ENCODE measurements around the gene ZNF19. TPM values are rescaled to one million over a fixed set of nuclear protein-coding genes. Genes with fewer than 3 reads are reported as not detected.
A peak's percentile ranks its signal among the peaks of the same experiment; 100 is the strongest.

The ZNF19 gene
- total and polyA plus RNA-seq, 9 of the 15 experiments (the other 6 are each of a cell fraction or from before 2014, with no cell fraction given) = 1.2 to 2.8 (median 1.8) TPM

DNA sequence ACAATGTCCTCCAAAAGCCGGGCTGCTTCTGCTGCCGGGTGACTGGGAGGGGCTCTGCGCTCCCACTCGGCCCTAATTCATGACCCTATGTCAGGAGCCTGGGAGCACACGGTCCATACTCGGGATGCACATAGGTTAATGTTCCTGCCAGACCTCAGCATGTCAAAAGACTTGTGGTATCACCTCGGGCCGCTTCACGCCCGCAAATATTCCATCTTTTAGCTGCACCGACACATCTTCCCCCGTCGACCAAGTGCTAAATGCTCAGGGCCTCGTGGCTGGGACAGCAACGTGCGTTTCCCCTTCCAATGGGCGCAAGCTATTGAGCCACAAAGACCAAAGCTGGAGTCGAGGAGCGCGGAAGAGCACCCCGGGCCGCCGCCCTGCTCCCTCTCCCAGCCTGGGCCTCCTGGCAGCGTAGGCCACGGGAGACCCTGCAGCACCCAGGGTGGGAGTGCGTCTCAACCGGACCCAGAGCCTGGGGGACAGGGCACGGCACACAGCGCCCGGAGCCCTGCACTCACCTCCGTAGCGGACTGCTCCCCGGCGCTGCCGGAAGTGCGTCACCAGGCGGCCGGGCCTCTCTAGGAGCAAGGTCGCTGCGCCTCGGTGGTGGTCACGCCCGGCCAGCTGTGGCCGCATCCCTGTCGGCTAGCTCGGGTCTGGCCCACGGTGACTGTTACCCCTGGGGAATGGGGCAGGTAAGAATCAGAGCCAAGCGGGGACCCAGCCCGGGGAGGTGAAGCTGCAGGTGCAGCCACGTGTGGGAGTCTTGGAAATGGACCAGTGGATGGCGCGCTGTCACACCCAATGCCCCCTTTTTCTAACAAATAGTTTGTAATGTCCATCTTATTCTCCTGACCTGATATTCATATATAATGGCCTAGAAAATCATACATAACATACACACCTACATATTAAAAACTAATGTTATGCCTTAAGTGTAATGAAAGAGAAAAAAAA lies 27.2 kb downstream of the ZNF19 start, which contains the start of gene ZNF23 (continued):
- TF ChIP-seq, protein P1, sequence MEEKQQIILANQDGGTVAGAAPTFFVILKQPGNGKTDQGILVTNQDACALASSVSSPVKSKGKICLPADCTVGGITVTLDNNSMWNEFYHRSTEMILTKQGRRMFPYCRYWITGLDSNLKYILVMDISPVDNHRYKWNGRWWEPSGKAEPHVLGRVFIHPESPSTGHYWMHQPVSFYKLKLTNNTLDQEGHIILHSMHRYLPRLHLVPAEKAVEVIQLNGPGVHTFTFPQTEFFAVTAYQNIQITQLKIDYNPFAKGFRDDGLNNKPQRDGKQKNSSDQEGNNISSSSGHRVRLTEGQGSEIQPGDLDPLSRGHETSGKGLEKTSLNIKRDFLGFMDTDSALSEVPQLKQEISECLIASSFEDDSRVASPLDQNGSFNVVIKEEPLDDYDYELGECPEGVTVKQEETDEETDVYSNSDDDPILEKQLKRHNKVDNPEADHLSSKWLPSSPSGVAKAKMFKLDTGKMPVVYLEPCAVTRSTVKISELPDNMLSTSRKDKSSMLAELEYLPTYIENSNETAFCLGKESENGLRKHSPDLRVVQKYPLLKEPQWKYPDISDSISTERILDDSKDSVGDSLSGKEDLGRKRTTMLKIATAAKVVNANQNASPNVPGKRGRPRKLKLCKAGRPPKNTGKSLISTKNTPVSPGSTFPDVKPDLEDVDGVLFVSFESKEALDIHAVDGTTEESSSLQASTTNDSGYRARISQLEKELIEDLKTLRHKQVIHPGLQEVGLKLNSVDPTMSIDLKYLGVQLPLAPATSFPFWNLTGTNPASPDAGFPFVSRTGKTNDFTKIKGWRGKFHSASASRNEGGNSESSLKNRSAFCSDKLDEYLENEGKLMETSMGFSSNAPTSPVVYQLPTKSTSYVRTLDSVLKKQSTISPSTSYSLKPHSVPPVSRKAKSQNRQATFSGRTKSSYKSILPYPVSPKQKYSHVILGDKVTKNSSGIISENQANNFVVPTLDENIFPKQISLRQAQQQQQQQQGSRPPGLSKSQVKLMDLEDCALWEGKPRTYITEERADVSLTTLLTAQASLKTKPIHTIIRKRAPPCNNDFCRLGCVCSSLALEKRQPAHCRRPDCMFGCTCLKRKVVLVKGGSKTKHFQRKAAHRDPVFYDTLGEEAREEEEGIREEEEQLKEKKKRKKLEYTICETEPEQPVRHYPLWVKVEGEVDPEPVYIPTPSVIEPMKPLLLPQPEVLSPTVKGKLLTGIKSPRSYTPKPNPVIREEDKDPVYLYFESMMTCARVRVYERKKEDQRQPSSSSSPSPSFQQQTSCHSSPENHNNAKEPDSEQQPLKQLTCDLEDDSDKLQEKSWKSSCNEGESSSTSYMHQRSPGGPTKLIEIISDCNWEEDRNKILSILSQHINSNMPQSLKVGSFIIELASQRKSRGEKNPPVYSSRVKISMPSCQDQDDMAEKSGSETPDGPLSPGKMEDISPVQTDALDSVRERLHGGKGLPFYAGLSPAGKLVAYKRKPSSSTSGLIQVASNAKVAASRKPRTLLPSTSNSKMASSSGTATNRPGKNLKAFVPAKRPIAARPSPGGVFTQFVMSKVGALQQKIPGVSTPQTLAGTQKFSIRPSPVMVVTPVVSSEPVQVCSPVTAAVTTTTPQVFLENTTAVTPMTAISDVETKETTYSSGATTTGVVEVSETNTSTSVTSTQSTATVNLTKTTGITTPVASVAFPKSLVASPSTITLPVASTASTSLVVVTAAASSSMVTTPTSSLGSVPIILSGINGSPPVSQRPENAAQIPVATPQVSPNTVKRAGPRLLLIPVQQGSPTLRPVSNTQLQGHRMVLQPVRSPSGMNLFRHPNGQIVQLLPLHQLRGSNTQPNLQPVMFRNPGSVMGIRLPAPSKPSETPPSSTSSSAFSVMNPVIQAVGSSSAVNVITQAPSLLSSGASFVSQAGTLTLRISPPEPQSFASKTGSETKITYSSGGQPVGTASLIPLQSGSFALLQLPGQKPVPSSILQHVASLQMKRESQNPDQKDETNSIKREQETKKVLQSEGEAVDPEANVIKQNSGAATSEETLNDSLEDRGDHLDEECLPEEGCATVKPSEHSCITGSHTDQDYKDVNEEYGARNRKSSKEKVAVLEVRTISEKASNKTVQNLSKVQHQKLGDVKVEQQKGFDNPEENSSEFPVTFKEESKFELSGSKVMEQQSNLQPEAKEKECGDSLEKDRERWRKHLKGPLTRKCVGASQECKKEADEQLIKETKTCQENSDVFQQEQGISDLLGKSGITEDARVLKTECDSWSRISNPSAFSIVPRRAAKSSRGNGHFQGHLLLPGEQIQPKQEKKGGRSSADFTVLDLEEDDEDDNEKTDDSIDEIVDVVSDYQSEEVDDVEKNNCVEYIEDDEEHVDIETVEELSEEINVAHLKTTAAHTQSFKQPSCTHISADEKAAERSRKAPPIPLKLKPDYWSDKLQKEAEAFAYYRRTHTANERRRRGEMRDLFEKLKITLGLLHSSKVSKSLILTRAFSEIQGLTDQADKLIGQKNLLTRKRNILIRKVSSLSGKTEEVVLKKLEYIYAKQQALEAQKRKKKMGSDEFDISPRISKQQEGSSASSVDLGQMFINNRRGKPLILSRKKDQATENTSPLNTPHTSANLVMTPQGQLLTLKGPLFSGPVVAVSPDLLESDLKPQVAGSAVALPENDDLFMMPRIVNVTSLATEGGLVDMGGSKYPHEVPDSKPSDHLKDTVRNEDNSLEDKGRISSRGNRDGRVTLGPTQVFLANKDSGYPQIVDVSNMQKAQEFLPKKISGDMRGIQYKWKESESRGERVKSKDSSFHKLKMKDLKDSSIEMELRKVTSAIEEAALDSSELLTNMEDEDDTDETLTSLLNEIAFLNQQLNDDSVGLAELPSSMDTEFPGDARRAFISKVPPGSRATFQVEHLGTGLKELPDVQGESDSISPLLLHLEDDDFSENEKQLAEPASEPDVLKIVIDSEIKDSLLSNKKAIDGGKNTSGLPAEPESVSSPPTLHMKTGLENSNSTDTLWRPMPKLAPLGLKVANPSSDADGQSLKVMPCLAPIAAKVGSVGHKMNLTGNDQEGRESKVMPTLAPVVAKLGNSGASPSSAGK (IDR thresholded peaks at IDR 0.05) = peak; percentile 82
- TF ChIP-seq, protein P2, sequence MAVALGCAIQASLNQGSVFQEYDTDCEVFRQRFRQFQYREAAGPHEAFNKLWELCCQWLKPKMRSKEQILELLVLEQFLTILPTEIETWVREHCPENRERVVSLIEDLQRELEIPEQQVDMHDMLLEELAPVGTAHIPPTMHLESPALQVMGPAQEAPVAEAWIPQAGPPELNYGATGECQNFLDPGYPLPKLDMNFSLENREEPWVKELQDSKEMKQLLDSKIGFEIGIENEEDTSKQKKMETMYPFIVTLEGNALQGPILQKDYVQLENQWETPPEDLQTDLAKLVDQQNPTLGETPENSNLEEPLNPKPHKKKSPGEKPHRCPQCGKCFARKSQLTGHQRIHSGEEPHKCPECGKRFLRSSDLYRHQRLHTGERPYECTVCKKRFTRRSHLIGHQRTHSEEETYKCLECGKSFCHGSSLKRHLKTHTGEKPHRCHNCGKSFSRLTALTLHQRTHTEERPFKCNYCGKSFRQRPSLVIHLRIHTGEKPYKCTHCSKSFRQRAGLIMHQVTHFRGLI (CRISPR knock-in tag; IDR thresholded peaks at IDR 0.05) = no peak
- TF ChIP-seq POLR2G (IDR thresholded peaks at IDR 0.05; ENCODE audit: low read depth, low read length) (peak; percentile 96), FOXJ2 (tag; IDR thresholded peaks at IDR 0.05) (no peak), SUPT5H (IDR thresholded peaks at IDR 0.05) (peak; percentile 95), ETV5 (CRISPR knock-in tag; IDR thresholded peaks at IDR 0.05; ENCODE audit: low read depth) (peak; percentile 45; the same call in 1 of the 2 replicates), PPARD (CRISPR knock-in tag; IDR thresholded peaks at IDR 0.05) (no peak), SMAD3 (CRISPR knock-in tag; conservative IDR thresholded peaks at IDR 0.05) (0 out of 2 replicates have a peak, but pooled peaks have one; percentile 22), ATF1 (CRISPR knock-in tag; IDR thresholded peaks at IDR 0.05) (peak; percentile 89), ATF1 (tag; IDR thresholded peaks at IDR 0.05) (peak; percentile 99), SAP30 (IDR thresholded peaks at IDR 0.05; ENCODE audit: borderline replicate concordance, insufficient read depth, low read depth, low read length, poor library complexity, severe bottlenecking) (peak; percentile 72), HDAC2 (IDR thresholded peaks at IDR 0.05) (peak; percentile 71; the same call in 1 of the 2 replicates), PHF20 (IDR thresholded peaks at IDR 0.05; ENCODE audit: partially characterized antibody) (peak; percentile 98), LEF1 (IDR thresholded peaks at IDR 0.05) (peak; percentile 40; the same call in 1 of the 2 replicates)
